DMS 273 (cell line): Measurements from ENCODE around the gene SMARCE1.

Experiments used
- DNase-seq: peaks from one replicate; lab custom pipeline; 2025; ENCODE audit not compliant: unreplicated experiment; lab: John Stamatoyannopoulos, UW

The SMARCE1 gene

GRCh38 chr17:40613467-40614154, 34.0 kb downstream of the SMARCE1 start:
- DNase-seq: no peak

DNA sequence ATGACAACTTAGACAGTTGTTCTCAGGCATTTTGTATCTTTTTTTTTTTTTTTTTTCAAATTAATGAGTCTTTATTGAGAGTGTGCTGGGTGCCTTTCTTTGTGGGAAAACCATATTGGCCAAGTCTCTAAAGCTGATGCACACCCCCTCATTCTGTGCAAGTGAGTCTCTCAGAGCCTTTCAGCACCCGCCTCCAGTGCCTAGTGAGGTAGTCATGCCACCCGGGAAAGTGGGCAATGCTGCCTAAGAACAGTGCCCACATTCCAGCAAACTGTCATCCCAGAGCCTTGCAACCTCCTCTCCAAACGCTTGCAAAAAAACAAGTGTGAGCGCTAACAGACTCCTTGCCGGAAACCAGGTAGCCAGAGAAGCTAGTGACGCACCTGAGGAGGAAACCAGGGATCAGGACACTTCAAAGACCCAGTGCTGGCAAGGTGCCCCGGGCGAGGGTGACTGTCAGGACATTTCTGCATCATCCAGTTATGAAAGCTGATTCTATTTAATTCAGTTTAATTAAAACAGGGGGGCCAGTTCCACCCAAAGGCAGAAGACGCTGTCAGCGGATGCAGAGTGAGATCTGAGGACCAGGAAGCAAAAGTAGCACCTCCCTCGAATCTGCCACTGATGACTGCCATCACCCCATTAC, 34.9 kb downstream of the SMARCE1 start:
- DNase-seq: no peak

DNA sequence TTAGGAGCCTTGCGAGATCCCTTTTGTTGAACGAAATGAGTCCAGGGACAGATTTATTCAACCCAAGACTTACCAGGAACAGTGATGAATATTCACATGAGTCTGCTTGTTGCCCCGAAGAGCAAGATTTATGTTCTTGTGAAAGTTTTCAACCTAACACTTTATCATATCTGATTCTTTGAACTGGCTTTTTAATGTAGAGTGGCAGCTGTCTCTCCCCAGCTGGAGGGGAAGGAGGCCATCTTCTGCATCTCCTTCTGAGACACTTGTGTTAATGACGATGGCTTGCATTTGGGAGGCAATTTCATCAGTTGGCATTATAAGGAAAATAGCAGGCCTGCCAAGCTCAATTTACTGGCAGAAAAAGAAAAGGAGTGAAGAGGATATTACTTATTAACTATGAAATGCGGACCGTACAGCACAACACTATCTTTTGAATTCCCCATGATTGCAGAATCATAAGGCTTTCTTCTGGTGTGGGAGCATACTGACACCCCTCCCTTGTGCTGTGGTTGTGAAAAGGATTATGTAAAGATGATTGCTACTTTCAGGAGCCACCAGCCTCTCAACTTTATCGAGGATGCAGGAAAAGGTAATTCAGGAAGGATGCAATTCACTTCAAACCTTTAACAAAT, 35.7 kb downstream of the SMARCE1 start:
- no peak for DNase-seq

- no peak for DNase-seq
Observed at GRCh38 chr17:40610359-40610758, 37.3 kb downstream of the SMARCE1 start.

GRCh38 chr17:40608061-40608581, 39.5 kb downstream of the SMARCE1 start:
- no peak for DNase-seq

GRCh38 chr17:40607641-40608040, 40.0 kb downstream of the SMARCE1 start:
- DNase-seq: no peak

GRCh38 chr17:40606548-40607353, 40.9 kb downstream of the SMARCE1 start:
- DNase-seq: no peak

- DNase-seq: no peak
Observed at GRCh38 chr17:40605306-40605705, 42.3 kb downstream of the SMARCE1 start.

GRCh38 chr17:40604327-40605080, 43.1 kb downstream of the SMARCE1 start:
- no peak for DNase-seq

DNA sequence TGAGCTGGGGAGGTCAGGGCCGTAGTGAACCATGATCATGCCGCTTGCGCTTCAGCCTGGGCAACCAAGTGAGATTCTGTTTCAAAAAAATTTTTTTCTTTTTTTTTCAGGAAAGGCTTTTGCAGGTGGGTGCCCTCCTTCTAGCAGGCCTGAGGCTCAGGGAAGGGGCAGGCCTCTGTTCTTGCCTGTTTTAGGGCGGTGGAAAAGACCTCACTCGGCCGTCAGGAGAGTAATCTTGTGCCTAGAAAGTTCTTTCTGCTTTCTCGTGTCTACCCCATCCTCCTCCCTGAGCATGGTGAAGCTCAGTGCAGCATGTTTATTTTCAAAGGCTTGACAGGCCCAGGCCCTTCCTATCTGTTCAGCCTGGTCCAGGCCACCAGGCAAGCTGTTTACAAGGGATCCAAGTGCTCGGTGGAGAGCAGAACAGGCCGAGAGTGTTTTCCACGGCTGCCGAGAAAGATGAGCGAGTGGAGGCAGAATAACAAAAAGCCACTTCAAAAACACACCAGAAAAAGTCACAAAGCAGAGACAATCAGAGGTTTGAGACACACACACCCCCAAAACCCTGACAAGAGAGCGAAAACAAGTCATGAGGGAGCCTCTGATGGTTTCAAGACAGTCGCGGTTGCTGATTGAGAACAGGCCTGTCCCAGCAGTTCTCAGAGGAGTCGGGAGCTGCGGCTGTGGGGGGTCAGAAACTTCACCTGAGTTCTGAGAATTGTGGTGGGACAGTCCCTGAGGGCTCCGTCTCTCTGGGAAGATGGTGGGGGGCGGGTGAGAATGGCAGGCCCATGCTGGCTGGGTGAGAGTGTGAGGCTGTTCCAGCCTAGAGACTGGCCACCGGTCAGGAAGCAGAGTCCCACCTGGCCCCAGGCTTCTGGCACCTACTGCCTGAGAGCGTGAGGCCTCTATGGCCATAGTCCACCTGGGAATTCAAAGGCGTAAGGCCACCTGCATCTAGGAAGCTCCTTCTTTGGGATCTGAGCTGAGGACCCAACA, 44.9 kb downstream of the SMARCE1 start:
- no peak for DNase-seq

DNA sequence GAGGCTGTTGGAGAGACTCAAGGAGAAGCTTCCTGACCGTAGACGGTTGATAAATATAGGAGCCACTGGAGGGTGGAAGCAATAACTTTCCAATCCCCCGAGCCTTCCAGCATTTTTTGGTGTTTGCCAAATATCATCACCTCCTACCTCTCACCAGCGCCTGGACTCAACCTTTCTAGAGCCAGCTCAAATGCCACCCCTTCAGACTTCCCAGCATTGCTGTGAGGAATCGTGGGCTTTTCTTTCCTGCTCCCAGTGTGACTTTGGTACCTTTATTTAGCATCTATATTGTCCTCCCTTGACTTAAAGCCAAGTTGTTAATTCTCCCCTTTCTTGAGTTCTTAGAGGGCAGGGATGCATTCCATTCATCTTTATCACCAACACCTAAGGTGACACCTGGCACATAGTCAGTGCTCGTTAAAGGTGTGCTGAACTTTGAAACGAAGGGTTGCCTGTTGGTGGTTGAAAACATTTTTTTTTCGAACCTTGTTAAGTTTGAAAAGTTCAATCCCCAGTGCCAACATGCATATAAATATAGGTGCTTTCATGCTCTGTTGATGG, 47.1 kb downstream of the SMARCE1 start:
- no peak for DNase-seq

GRCh38 chr17:40599468-40599763, 48.2 kb downstream of the SMARCE1 start:
- DNase-seq: no peak

- DNase-seq: no peak
Observed at GRCh38 chr17:40598619-40599467, 48.8 kb downstream of the SMARCE1 start.

DNA sequence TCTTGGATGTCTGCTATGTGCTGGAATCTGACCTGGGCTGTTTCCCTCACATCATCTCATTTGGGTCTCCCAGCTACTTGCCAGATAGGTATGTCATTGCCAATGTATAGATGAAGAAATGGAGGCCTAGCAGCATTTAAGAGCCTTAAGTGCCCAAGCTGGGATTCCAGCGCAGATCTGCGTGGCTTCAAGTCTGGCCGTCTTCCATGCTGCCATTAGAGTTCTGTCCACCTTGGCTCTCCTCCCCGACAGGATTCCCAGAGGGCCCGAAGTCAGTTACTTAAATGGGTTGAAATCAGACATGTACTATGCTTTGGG, 49.4 kb downstream of the SMARCE1 start:
- DNase-seq: no peak

DNA sequence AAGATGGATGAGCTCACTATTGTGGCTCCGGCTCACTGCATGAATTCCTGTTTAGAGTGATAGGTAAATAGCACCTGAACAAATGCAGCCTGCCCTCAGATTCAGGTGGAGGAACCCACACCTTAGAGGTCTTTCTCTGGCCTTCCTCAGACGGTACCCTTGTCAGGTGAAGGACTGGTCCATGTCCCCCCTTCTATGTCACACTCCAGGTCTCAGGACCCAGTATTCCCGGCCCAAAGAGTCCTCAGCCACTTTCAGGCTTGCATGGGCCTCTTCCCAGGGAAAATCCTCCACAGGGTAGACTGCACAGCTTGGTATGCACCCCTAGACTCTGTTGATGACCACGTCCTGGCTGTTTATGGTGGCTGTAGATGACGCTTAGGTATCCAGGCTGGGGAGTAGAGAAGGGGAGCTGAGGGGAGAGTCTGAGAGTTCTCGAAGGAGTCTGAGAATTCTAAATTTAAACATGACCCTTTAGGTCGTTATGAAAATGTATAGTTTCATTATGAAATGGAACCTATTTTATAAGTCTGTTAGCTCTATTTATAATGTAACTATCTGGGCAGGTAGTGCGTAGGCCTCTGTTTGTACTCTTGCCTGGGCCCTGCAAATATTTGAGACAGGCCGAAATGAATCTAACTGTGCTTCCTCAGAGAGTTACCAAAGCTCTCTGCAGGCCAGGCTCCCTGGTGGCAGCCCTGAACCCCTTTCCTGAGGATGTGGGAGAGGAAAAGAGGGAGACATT, 49.9 kb downstream of the SMARCE1 start:
- no peak for DNase-seq

GRCh38 chr17:40597156-40597555, 50.5 kb downstream of the SMARCE1 start:
- DNase-seq: no peak

GRCh38 chr17:40596261-40596919, 51.2 kb downstream of the SMARCE1 start:
- peak; percentile 22 for DNase-seq
